ENCODE measurements around the gene HMGA1.

Gene HMGA1

GRCh38 chr6:34236443-34237315, at the start of gene HMGA1:
TSS of gene HMGA1 (plus strand) at chr6:34236873. CDS start at chr6:34240781, 3,908 bp downstream.
- DNase-seq: peak; percentile 96

GRCh38 chr6:34189806-34190503, 46.7 kb upstream of the HMGA1 start:
- DNase-seq: no peak

GRCh38 chr6:34190504-34191122, 46.1 kb upstream of the HMGA1 start:
- DNase-seq: no peak

GRCh38 chr6:34194772-34195171, 41.9 kb upstream of the HMGA1 start:
- DNase-seq: no peak

GRCh38 chr6:34195726-34196115, 41.0 kb upstream of the HMGA1 start:
- no peak for DNase-seq

GRCh38 chr6:34196116-34196832, 40.4 kb upstream of the HMGA1 start:
- DNase-seq: peak; percentile 88

GRCh38 chr6:34196833-34197195, 39.9 kb upstream of the HMGA1 start:
- no peak for DNase-seq

- no peak for DNase-seq
Measured at GRCh38 chr6:34200340-34200971, 36.2 kb upstream of the HMGA1 start.

GRCh38 chr6:34201455-34202107, 35.1 kb upstream of the HMGA1 start:
- DNase-seq: no peak

GRCh38 chr6:34202329-34203201, 34.1 kb upstream of the HMGA1 start:
- DNase-seq: no peak

GRCh38 chr6:34204693-34205092, 32.0 kb upstream of the HMGA1 start:
- DNase-seq: no peak

- no peak for DNase-seq
Measured at GRCh38 chr6:34205466-34205865, 31.2 kb upstream of the HMGA1 start.

- no peak for DNase-seq
Measured at GRCh38 chr6:34205916-34206315, 30.8 kb upstream of the HMGA1 start.

- DNase-seq: no peak
Measured at GRCh38 chr6:34206726-34207125, 29.9 kb upstream of the HMGA1 start.

GRCh38 chr6:34207695-34208443, 28.8 kb upstream of the HMGA1 start:
- DNase-seq: no peak

- DNase-seq: no peak
Measured at GRCh38 chr6:34213772-34214171, 22.9 kb upstream of the HMGA1 start.

GRCh38 chr6:34218691-34219090, 18.0 kb upstream of the HMGA1 start:
- no peak for DNase-seq

GRCh38 chr6:34223381-34223955, 13.2 kb upstream of the HMGA1 start:
- DNase-seq: no peak

- peak; percentile 96 for DNase-seq
Measured at GRCh38 chr6:34223956-34224940, 12.4 kb upstream of the HMGA1 start.
